ENCODE results near the gene WWOX. TPM values are rescaled to one million over a fixed set of nuclear protein-coding genes. Genes with fewer than 3 reads are reported as not detected.

WWOX gene
- total RNA-seq, 1 donor from 2014 or later, result 17.8 TPM

- H3K36me3 Mint-ChIP-seq (ENCODE audit: low read depth), result no peaks in the 10 kb centered on the region
- H3K27ac Mint-ChIP-seq, result no peak overlapping the region
- no peak for DNase-seq (ENCODE audit: low spot score)
- no peaks in the 10 kb centered on the region for H3K4me1 Mint-ChIP-seq (ENCODE audit: low read depth)
- intact Hi-C loops (cut with micrococcal nuclease), result no loop called here
- peaks cover 2% of the 10 kb centered on the region for H3K27me3 Mint-ChIP-seq (ENCODE audit: insufficient read depth)
- H3K4me3 Mint-ChIP-seq, result no peak overlapping the region
- H3K9me3 Mint-ChIP-seq, result no peaks in the 10 kb centered on the region
Observed at GRCh38 chr16:78606545-78606944, 507.1 kb downstream of the WWOX start.

GRCh38 chr16:78607022-78607421, 507.6 kb downstream of the WWOX start:
- no peaks in the 10 kb centered on the region for H3K4me1 Mint-ChIP-seq (ENCODE audit: low read depth)
- H3K27me3 Mint-ChIP-seq (ENCODE audit: insufficient read depth), result peaks cover 2% of the 10 kb centered on the region
- H3K9me3 Mint-ChIP-seq, result no peaks in the 10 kb centered on the region
- H3K36me3 Mint-ChIP-seq (ENCODE audit: low read depth), result no peaks in the 10 kb centered on the region
- H3K4me3 Mint-ChIP-seq, result no peak overlapping the region
- DNase-seq (ENCODE audit: low spot score), result no peak
- no peak overlapping the region for H3K27ac Mint-ChIP-seq
- intact Hi-C loops (cut with micrococcal nuclease), result no loop called here

- H3K27ac Mint-ChIP-seq, result no peak overlapping the region
- intact Hi-C loops (cut with micrococcal nuclease), result no loop called here
- no peaks in the 10 kb centered on the region for H3K9me3 Mint-ChIP-seq
- no peak overlapping the region for H3K4me3 Mint-ChIP-seq
- DNase-seq (ENCODE audit: low spot score), result no peak
- H3K36me3 Mint-ChIP-seq (ENCODE audit: low read depth), result no peaks in the 10 kb centered on the region
- H3K27me3 Mint-ChIP-seq (ENCODE audit: insufficient read depth), result peaks cover 2% of the 10 kb centered on the region
- no peaks in the 10 kb centered on the region for H3K4me1 Mint-ChIP-seq (ENCODE audit: low read depth)
Observed at GRCh38 chr16:78607465-78607864, 508.0 kb downstream of the WWOX start.

- H3K4me3 Mint-ChIP-seq, result no peak overlapping the region
Observed at GRCh38 chr16:78608305-78608776, 508.9 kb downstream of the WWOX start.

GRCh38 chr16:78609402-78610274, 510.2 kb downstream of the WWOX start:
- intact Hi-C loops (cut with micrococcal nuclease), result no loop called here
- no peaks in the 10 kb centered on the region for H3K4me1 Mint-ChIP-seq (ENCODE audit: low read depth)
- H3K27me3 Mint-ChIP-seq (ENCODE audit: insufficient read depth), result peaks cover 2% of the 10 kb centered on the region
- no peak overlapping the region for H3K27ac Mint-ChIP-seq
- H3K4me3 Mint-ChIP-seq, result no peak overlapping the region
- DNase-seq (ENCODE audit: low spot score), result no peak
- no peaks in the 10 kb centered on the region for H3K9me3 Mint-ChIP-seq
- H3K36me3 Mint-ChIP-seq (ENCODE audit: low read depth), result no peaks in the 10 kb centered on the region

More at GRCh38 chr16:78608305-78608776, 508.9 kb downstream of the WWOX start:
- no peak for DNase-seq (ENCODE audit: low spot score)
- intact Hi-C loops (cut with micrococcal nuclease), result no loop called here
- H3K4me1 Mint-ChIP-seq (ENCODE audit: low read depth), result no peaks in the 10 kb centered on the region
- H3K36me3 Mint-ChIP-seq (ENCODE audit: low read depth), result no peaks in the 10 kb centered on the region
- H3K27me3 Mint-ChIP-seq (ENCODE audit: insufficient read depth), result peaks cover 2% of the 10 kb centered on the region
- H3K9me3 Mint-ChIP-seq, result no peaks in the 10 kb centered on the region
- no peak overlapping the region for H3K27ac Mint-ChIP-seq

- Mint-ChIP-seq H3K4me1 (ENCODE audit: low read depth) (no peaks in the 10 kb centered on the region), H3K9me3 (no peaks in the 10 kb centered on the region), H3K27ac (no peak overlapping the region), H3K27me3 (ENCODE audit: insufficient read depth) (peaks cover 2% of the 10 kb centered on the region), H3K36me3 (ENCODE audit: low read depth) (no peaks in the 10 kb centered on the region), H3K4me3 (no peak overlapping the region)
- no peak for DNase-seq (ENCODE audit: low spot score)
- intact Hi-C loops (cut with micrococcal nuclease), result no loop called here
Observed at GRCh38 chr16:78611318-78611717, 511.9 kb downstream of the WWOX start.

- Mint-ChIP-seq H3K27ac (no peak overlapping the region), H3K36me3 (ENCODE audit: low read depth) (no peaks in the 10 kb centered on the region), H3K27me3 (ENCODE audit: insufficient read depth) (no peaks in the 10 kb centered on the region), H3K4me1 (ENCODE audit: low read depth) (no peaks in the 10 kb centered on the region), H3K9me3 (no peaks in the 10 kb centered on the region), H3K4me3 (no peak overlapping the region)
- DNase-seq (ENCODE audit: low spot score), result no peak
- intact Hi-C loops (cut with micrococcal nuclease), result no loop called here
Observed at GRCh38 chr16:78619811-78620210, 520.4 kb downstream of the WWOX start.

GRCh38 chr16:78620291-78620690, 520.8 kb downstream of the WWOX start:
- Mint-ChIP-seq H3K4me3 (no peak overlapping the region), H3K27ac (no peak overlapping the region), H3K27me3 (ENCODE audit: insufficient read depth) (no peaks in the 10 kb centered on the region), H3K9me3 (no peaks in the 10 kb centered on the region), H3K4me1 (ENCODE audit: low read depth) (no peaks in the 10 kb centered on the region), H3K36me3 (ENCODE audit: low read depth) (no peaks in the 10 kb centered on the region)
- DNase-seq (ENCODE audit: low spot score), result no peak
- intact Hi-C loops (cut with micrococcal nuclease), result no loop called here

GRCh38 chr16:78623796-78624195, 524.3 kb downstream of the WWOX start:
- DNase-seq (ENCODE audit: low spot score), result no peak
- H3K9me3 Mint-ChIP-seq, result no peaks in the 10 kb centered on the region
- intact Hi-C loops (cut with micrococcal nuclease), result no loop called here
- no peaks in the 10 kb centered on the region for H3K27me3 Mint-ChIP-seq (ENCODE audit: insufficient read depth)
- no peak overlapping the region for H3K4me3 Mint-ChIP-seq
- H3K4me1 Mint-ChIP-seq (ENCODE audit: low read depth), result no peaks in the 10 kb centered on the region
- no peaks in the 10 kb centered on the region for H3K36me3 Mint-ChIP-seq (ENCODE audit: low read depth)
- no peak overlapping the region for H3K27ac Mint-ChIP-seq

- Mint-ChIP-seq H3K27ac (no peak overlapping the region), H3K9me3 (peaks cover 3% of the 10 kb centered on the region), H3K4me1 (ENCODE audit: low read depth) (no peaks in the 10 kb centered on the region), H3K4me3 (no peak overlapping the region), H3K36me3 (ENCODE audit: low read depth) (no peaks in the 10 kb centered on the region), H3K27me3 (ENCODE audit: insufficient read depth) (no peaks in the 10 kb centered on the region)
- no peak for DNase-seq (ENCODE audit: low spot score)
- intact Hi-C loops (cut with micrococcal nuclease), result no loop called here
Observed at GRCh38 chr16:78624366-78624765, 524.9 kb downstream of the WWOX start.

- no peak overlapping the region for H3K27ac Mint-ChIP-seq
- H3K4me3 Mint-ChIP-seq, result no peak overlapping the region
- peaks cover 25% of the 10 kb centered on the region for H3K9me3 Mint-ChIP-seq
- DNase-seq (ENCODE audit: low spot score), result no peak
- no peaks in the 10 kb centered on the region for H3K4me1 Mint-ChIP-seq (ENCODE audit: low read depth)
- intact Hi-C loops (cut with micrococcal nuclease), result no loop called here
- H3K27me3 Mint-ChIP-seq (ENCODE audit: insufficient read depth), result no peaks in the 10 kb centered on the region
- H3K36me3 Mint-ChIP-seq (ENCODE audit: low read depth), result no peaks in the 10 kb centered on the region
Observed at GRCh38 chr16:78628461-78629045, 529.1 kb downstream of the WWOX start.

GRCh38 chr16:78629173-78629572, 529.7 kb downstream of the WWOX start:
- Mint-ChIP-seq H3K4me3 (no peak overlapping the region), H3K9me3 (peaks cover 25% of the 10 kb centered on the region), H3K27ac (no peak overlapping the region), H3K4me1 (ENCODE audit: low read depth) (no peaks in the 10 kb centered on the region), H3K36me3 (ENCODE audit: low read depth) (no peaks in the 10 kb centered on the region), H3K27me3 (ENCODE audit: insufficient read depth) (no peaks in the 10 kb centered on the region)
- intact Hi-C loops (cut with micrococcal nuclease), result no loop called here
- no peak for DNase-seq (ENCODE audit: low spot score)

GRCh38 chr16:78630102-78630501, 530.6 kb downstream of the WWOX start:
- H3K9me3 Mint-ChIP-seq, result peaks cover 25% of the 10 kb centered on the region
- intact Hi-C loops (cut with micrococcal nuclease), result no loop called here
- no peak overlapping the region for H3K4me3 Mint-ChIP-seq
- DNase-seq (ENCODE audit: low spot score), result no peak
- no peaks in the 10 kb centered on the region for H3K36me3 Mint-ChIP-seq (ENCODE audit: low read depth)
- H3K27ac Mint-ChIP-seq, result no peak overlapping the region
- H3K27me3 Mint-ChIP-seq (ENCODE audit: insufficient read depth), result no peaks in the 10 kb centered on the region
- H3K4me1 Mint-ChIP-seq (ENCODE audit: low read depth), result no peaks in the 10 kb centered on the region

Measured in activated T-helper 1 cell treated with anti-CD3 and anti-CD28 coated beads, Interleukin-12 subunit alpha, Interleukin-12 subunit beta, Interleukin-2, Interleukin-4 antibody, amounts not matched to agents 30 ng/mL and 10 ng/mL and 1 ng/mL, durations not matched to agents 14 hours and 24 hours and 36 hours (primary cell).